Activated CD8-positive, alpha-beta memory T cell treated with anti-CD3 and anti-CD28 coated beads, Interleukin-2, amount 50 U/mL, for 24 hours (primary cell): Measurements from ENCODE around the gene CCP110.
A peak's percentile ranks its signal among the peaks of the same experiment; 100 is the strongest.

ENCODE experiments used
- DNase-seq: peaks from one replicate; pipeline ENCODE4 v3.0.0-alpha.2; 2020; ENCODE audit errors: extremely low read depth

The CCP110 gene, protein sequence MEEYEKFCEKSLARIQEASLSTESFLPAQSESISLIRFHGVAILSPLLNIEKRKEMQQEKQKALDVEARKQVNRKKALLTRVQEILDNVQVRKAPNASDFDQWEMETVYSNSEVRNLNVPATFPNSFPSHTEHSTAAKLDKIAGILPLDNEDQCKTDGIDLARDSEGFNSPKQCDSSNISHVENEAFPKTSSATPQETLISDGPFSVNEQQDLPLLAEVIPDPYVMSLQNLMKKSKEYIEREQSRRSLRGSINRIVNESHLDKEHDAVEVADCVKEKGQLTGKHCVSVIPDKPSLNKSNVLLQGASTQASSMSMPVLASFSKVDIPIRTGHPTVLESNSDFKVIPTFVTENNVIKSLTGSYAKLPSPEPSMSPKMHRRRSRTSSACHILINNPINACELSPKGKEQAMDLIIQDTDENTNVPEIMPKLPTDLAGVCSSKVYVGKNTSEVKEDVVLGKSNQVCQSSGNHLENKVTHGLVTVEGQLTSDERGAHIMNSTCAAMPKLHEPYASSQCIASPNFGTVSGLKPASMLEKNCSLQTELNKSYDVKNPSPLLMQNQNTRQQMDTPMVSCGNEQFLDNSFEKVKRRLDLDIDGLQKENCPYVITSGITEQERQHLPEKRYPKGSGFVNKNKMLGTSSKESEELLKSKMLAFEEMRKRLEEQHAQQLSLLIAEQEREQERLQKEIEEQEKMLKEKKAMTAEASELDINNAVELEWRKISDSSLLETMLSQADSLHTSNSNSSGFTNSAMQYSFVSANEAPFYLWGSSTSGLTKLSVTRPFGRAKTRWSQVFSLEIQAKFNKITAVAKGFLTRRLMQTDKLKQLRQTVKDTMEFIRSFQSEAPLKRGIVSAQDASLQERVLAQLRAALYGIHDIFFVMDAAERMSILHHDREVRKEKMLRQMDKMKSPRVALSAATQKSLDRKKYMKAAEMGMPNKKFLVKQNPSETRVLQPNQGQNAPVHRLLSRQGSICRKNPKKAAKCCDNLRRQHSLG

DNA sequence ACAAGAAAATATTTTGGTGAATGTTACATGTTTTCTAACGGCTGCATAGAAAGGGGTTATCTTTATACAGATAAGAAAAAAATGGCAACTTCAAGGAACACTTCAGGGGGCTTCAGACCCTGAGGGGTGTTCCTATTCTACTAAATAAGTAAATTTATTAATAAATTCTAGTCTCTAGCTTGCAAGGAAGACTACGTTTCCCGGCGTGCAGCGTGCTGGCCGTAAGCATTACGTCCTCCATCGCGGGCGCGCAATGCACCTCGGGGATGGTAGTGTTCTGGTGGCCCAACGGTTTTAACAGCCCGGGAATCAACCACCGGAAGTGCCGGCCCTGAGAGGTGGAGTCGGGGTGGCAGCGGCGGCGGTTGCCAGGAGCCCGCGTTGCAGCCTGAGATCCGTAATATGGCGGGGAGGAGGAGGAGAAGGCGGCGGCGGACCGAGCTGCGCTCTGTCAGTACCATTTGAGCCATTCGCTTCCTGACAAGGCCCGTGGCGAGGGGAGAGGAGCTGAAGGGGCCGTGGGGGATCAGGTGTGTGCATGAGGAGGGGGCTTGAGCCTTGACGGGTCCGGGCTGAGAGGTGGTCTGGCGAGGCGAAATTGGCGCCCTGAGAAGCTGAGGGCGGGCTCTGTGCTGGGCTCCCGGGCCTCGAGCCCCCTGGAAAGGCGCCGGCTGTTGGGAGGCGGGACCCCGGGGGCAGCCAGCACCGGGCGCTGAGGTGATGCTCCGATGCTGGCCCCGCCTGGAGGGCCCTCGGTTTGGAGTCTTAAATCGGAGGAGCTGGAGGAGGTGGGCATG, at the start of gene CCP110:
Gene CCP110, plus strand, starts transcription at position 384 of the 797 bp plus-strand sequence. CDS start 3,940 bp downstream, outside the sequence.
- peak; percentile 92 for DNase-seq

DNA sequence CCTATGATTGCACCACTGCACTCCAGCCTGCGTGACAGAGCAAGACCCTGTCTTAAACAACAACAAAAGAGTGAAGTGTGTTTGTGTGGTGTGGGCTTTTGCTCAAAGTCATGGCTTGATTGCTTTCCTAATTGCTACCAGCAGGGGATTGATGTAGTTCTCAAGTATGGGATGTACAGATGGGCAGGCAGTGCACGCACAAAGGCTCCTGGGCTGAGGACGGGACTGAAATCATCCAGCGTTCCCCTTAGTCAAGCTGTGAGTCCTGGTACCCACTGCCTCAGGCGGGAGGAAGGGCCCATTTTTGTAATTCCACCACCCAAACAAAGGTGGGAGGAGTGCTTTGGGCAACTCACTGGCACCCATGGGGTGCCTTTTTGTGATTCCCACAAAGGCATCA, 49.1 kb upstream of the CCP110 start:
- no peak for DNase-seq

DNA sequence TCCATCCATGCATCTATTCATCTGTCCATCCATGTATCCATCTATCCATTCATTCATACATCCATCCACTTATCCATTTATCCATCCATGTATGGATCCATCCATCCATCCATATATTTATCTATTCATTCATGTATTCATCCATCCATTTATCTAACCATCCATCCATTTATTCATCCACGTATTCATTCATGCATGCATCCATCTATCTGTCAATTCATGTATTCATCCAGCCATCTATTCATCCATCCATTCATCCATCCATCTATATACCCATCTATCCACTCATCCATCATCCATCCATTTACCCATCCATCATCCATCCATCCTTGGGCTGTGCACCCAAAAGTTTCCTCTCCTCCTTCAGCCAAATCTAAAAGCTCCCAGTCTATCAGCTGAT, 45.2 kb upstream of the CCP110 start:
- no peak for DNase-seq

DNA sequence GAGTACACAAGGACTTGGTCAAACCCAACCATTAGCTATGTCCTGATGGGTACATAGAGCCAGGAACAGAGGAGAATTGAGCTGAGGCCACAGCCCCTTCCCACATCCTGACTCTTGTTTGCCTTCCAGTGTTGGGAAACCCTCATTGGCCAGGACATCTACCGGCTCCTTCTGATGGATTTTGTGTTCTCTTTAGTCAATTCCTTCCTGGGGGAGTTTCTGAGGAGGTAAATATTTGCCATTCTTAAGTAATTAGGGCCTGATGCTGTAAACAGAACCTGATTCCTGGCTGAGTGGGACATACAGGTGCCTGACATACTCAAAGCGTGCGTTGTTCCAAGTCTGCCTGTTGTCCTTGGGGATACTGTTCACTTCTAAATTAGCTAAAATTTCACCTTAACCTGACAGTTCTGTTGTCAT, 44.4 kb upstream of the CCP110 start:
- DNase-seq, result no peak

DNA sequence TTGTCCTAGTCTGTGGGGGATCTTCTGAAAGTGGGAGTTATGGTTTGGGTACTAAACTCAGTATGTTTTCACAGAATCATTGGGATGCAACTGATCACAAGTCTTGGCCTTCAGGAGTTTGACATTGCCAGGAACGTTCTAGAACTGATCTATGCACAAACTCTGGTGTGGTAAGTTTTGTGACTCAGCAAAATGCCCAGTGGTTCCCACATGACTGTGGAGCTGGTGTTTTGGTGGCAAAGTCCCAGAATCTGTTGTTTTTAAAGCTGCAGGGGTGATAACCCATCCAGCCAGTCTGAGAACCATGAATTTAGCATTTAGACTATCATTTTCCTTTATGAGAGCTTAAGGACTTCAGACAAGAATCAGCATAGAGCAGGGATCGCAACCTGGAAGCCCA, 42.4 kb upstream of the CCP110 start:
- DNase-seq, result no peak

DNA sequence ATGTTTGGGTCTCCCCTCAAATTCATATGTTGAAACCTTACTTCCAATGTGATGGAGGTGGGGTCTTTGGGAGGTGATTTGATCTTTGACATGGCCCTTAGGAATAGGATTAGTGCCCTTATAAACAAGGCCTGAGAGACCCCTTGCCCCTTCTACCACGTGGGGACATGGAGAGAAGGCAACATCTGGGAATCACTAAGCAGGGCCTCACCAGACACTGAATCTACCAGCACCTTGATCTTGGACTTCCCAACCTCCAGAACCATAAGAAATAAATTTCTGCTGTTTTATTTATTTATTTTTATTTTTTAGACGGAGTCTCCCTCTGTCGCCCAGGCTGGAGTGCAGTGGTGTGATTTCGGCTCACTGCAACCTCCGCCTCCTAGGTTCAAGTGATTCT, 42.0 kb upstream of the CCP110 start:
- no peak for DNase-seq

DNA sequence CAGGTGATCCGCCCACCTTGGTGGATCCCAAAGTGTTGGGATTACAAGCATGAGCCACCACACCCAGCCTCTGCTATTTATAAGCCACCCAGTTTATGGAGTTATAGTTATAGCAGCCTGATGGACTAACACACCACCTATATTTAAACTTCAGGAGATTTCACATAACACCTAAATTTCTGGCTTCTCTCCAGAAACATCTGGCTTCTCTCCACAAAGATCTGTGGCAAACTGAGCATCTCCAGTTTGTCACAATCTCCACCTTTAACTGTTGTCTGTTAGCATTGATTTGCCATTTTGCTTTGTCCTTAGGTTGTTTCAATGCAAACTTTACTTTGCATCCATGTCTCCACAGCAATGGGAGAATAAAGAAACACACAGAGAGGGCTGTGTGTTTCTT, 41.5 kb upstream of the CCP110 start:
- DNase-seq, result no peak

DNA sequence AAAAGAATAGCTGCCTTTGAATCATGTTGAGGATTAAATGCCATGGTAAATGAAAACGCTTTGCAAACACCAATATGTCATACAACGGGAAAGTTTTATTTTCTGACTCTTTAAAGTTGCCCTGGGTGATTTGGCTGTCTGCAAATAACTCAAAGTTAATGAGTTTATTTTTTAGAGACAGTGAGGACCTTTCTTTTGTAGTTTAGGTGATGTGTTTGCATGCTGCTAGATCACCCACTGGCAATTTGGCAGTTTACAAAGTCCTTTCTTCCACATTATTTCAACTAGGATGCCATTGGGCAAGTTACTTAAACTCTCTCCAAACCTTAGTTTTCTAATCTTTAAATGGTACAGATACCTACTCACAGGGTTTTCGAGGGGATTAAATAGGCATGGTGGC, 39.6 kb upstream of the CCP110 start:
- DNase-seq, result no peak

DNA sequence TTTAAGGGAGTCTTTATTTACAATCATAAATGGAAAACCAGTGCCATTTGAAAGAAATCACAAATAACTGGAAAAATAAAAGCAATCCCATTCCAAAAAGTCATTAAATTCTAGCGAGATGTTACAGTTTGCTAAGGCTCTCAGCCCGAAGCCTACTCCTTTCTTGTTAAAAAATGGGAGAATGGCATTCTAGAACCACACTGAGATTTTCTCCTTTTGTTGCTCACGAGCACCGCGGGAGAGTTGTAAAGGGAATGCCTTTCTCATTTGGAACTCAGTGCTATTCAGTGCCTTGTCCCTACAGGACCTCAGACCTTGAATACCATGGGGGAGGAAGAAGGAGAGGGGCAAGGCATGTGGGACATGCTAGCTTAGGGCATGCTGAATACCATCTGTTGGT, 38.1 kb upstream of the CCP110 start:
- no peak for DNase-seq

DNA sequence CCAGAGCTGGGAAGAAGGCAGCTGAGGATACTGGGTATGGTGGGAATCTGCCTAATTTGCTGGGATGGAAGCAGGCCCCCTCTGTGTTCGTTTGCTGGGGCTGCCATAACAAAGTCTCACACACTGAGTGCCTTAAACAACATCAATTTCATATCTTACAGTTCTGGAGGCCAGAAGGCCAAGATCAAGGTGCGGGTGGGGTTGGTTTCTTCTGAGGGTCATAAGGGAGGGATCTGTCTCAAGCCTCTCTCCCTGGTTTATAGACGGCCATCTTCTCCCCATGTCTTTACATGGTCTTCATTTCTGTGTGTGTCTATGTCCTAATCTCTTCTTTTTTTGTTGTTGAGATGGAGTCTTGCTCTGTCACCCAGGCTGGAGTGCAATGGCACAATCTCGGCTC, 37.7 kb upstream of the CCP110 start:
- no peak for DNase-seq

DNA sequence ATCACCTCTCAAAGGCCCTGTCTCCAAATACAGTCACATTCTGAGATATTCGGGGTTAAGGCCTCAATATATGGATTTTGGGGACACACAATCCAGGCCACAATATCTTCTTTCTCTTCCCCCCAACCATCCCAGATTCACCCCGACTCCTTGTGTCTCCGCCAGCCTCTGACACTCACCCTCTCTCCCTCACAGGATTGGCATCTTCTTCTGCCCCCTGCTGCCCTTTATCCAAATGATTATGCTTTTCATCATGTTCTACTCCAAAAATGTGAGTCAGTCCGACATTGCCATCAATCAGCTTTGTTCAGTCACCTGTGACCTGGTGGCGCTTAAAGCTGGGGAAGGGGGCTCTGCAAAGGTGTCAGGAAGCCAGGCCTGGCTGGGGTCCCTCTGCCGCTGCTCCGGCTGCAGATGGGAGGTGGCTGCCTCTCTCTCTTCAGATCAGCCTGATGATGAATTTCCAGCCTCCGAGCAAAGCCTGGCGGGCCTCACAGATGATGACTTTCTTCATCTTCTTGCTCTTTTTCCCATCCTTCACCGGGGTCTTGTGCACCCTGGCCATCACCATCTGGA, 36.9 kb upstream of the CCP110 start:
- DNase-seq, result no peak

DNA sequence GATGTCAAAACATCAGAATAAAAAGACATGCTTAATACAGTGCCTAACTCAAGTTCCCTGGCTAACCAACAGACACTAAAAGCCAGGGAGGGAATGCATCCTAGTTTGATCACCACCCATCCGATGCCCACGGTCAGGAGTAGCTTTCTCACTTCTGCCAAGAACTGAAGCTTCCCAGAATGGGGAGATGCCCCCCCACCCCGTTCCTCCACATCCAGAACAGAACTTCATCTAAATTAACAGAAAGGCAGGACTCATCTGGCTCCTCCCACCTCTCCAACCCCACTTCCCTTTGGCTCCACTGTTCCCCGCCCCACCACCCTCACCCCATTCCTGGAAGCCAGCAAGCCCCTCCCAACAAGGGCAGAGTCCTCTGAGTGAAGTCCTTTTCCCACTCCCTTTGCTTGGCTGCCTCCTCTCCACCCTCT, 35.5 kb upstream of the CCP110 start:
- no peak for DNase-seq

DNA sequence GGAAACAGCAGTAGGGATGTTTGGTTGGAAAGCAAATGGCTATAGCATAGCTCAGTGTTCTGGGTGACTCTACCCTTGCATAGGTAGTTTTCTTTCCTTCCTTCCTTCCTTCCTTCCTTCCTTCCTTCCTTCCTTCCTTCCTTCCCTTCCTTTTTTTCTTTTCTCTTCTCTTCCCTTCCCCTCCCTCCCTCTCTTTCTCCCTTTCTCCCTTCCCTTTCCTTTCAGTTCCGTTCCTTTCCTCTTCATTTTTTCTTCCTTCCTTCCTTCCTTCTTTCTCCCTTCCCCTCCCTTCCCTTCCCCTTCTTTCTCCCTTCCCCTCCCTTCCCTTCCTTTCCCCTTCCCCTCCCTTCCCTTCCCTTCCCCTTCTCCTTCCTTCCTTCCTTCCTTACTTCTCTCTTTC, 33.1 kb upstream of the CCP110 start:
- DNase-seq, result no peak

DNA sequence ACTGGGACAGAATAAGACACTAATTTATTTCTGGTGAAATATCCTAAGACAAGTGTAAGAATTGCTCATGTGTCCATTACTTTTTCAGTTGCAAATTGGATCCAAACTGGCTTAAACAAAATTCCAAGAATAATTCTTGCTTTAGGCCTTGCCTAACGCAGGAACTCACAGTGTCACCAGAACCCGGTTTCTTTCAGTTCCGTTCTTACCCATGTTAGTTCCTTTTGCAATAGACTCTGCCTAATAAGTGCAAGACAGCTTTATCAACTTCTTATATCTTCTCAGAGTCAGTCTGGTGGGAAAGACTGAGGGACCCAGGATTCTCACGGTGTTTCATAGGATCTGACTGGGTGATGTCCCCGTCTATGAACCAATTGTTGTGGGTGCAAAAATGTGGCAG, 26.6 kb upstream of the CCP110 start:
- DNase-seq, result no peak

DNA sequence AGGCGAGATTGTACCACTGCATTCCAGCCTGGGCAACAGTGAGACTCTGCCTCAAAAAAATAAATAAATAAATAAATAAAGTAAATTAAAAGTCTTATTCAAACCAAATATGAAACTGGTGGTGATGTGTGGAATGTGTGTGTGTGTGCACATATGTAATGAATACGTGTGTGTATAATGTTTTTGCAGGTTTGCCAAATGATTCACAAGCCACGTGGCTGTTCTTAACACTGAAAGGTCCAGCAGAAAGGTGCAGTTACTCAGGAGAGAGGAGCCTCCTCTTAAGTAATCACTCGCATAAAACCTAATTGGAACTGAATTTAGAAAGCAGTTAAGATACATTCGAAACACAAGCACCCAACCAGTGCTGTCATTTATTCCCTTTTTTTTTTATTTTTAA, 24.7 kb upstream of the CCP110 start:
- DNase-seq, result no peak

DNA sequence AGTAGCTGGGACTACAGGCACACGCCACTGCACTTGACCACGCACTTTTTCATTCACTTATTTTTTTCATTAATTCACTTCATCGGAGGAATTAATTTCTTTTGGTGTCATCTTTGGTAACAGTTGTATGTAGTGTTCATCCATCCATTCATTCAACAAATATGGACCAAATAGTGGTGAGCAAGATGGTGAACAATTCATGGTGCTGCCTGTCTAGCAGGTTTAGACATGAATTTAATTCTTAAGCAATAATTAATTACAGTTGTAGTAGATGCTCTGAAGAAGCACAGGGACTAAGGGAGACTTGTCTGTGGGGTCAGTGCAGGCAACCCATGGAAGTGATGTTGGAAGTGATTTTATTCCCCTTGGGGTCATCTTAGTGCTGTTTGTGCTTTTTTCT, 24.3 kb upstream of the CCP110 start:
- DNase-seq, result no peak

DNA sequence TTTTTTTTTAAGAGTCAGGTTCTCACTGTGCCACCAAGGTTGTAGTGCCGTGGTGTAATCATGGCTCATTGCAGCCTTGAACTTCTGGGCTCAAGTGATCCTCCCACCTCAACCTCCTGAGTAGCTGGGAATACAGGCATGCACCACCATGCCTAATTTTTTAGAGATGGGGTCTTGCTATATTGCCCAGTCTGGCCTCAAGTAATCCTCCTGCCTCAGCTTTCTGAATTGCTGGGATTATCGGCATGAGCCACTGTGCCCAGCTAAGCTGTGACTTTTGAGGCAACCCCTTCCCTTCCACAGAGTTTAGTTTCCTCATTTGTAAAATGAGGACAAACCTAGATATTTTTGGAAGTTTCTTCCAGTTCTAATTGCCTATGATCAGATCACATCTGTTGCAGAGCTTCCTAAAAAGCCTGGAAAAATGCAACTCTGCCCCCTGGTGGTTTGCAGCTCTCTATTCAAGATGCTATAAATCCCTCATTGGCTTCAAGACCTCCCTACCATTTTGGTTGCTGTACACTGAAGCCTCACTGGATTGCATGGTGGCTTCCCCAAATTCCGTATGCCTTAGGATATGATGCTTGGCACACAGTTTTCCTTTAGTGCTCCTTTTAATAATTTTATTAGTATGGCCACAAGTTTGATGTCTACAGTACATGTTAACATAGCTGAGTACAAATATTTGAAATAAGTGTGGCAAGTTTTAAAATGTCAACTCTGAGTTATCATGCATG, 21.2 kb upstream of the CCP110 start:
- DNase-seq, result no peak

DNA sequence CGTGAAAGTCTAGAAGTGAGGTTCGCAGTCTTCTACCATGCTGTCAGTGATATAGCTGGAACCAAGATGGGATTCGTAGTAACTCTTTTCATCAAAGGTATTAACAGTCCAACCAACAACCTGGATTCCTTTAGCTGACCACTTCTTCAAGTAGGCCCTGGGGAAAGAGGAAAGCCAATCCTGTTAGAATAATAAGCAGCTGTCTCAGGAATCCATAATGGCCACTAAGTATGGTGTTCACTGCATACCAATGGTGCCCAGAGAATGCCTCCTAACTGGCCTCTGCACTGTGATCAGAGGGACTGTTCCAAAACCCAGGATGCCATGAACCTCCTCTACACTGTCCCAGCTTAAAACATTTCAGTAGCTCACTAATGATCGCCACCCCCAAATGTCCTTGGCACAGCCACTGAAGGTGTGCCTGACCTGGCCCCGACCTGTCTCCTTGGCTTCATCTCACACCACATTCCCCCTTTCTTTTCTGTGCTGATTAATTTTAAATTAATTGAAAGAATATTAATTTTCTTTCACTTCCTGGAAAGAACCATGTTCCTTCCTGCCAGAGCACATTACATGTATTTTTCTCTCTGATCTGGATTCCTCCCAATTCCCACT, 20.2 kb upstream of the CCP110 start:
- no peak for DNase-seq

DNA sequence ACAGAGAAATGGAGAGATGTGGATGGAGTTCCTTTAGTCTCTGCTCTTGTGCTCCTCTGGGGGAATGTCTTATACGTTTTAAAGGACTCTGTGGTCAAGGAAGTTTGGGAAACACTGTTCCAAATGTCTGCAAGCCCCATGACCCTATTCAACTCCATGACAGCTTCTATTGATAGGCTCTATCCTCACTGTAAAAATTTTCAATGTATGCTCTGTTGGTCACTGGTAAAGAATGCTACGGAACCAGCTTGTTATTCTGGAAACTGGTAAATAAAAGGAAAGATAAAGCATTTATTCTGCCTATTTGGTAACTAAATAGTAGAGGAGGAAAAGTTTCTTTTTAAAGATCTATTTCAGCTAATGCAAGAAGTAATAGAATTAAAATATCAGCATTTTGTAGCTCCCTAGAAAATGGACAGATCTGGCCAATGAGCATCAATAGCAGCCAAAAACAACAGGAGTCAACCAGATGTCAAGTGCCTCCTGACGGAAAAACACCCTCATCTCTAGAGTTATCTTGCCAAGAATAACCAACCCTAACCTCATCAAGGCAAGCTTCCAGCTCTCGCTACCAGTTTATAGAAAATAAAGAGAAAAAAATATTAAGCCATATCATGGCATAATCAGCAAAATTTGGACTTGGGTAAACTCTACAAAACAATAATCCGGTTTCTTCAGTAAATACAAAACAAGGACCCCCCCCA, 18.0 kb upstream of the CCP110 start:
- no peak for DNase-seq

DNA sequence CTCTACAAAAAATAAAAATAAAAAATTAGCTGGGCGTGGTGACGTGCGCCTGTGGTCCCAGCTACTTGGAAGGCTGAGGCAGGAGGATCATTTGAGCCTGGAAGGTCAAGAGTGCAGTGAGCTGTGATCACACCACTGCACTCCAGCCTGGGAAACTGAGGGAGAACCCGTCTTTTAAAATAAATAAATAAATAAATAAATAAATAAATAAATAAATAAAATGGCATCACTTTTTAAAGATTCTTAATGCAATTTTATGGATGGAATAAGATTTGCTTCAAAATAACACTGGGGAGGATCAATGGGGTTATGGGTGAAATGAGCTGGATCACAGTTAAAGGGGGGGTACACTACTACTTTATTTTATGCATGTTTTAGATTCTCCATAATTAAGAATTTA, 16.8 kb upstream of the CCP110 start:
- DNase-seq, result no peak
